ENCODE measurements around the gene FBLN1. TPM values are rescaled to one million over a fixed set of nuclear protein-coding genes. Genes with fewer than 3 reads are reported as not detected.

The FBLN1 gene
- total and polyA plus RNA-seq, 2 donors (not counting 1 experiment from before 2014, with no cell fraction given): not detected

- ATAC-seq (ENCODE audit: low read depth) (no peak), DNase-seq (no peak)
- Histone ChIP-seq H3K4me3 (ENCODE audit: control extremely low read depth in 1 of 5, extremely low read depth in 1 of 5, insufficient read depth in 1 of 5, low read depth in 2 of 5, low read length in 4 of 5) (no peak overlapping the region), H3K9me3 (ENCODE audit: control extremely low read depth in 1 of 3, control insufficient read depth in 2 of 3, insufficient read depth in 1 of 3, low read length in 2 of 3) (peaks cover 0 to 3% (median 0%) of the 10 kb centered on the region in 3 donors), H3K4me1 (ENCODE audit: control insufficient read depth in 2 of 2, insufficient read depth in 2 of 2, low read length in 2 of 2) (no peaks in the 10 kb centered on the region), H2AFZ (ENCODE audit: insufficient read depth, low read depth, low read length, poor library complexity, severe bottlenecking) (no peak overlapping the region), H3K9ac (ENCODE audit: low read length) (no peak overlapping the region), H3K79me2 (ENCODE audit: control insufficient read depth, insufficient read depth, low read length) (no peaks in the 10 kb centered on the region), H4K20me1 (ENCODE audit: control insufficient read depth, insufficient read depth, low read length, poor library complexity, severe bottlenecking) (no peaks in the 10 kb centered on the region), H3K36me3 (replicated peaks in 1 of 2; ENCODE audit: control extremely low read depth in 1 of 2, control insufficient read depth in 1 of 2, extremely low read depth in 1 of 2, insufficient read depth in 2 of 2, low read length in 1 of 2) (no peaks in the 10 kb centered on the region), H3K27ac (ENCODE audit: low read length in 2 of 2) (no peak overlapping the region), H3K4me2 (replicated peaks; ENCODE audit: low read depth, low read length, poor library complexity, severe bottlenecking) (no peak overlapping the region), H3K27me3 (replicated peaks in 1 of 4; ENCODE audit: control extremely low read depth in 1 of 4, control insufficient read depth in 3 of 4, insufficient read depth in 4 of 4, low read length in 3 of 4) (peaks cover 0 to 4% (median 0%) of the 10 kb centered on the region in 4 experiments)
- no peak overlapping the region for H3K4me3 Mint-ChIP-seq
- TF ChIP-seq CTCF (IDR thresholded peaks at IDR 0.05) (no peak), EZH2 (IDR thresholded peaks at IDR 0.05; ENCODE audit: borderline replicate concordance, insufficient read depth, low read depth, low read length, poor library complexity, severe bottlenecking) (no peak)
- peaks cover 32% of the 10 kb centered on the region for H3K27me3 Mint-ChIP-seq
- CTCF ChIA-PET: no interaction called here
- no peak overlapping the region for H3K27ac Mint-ChIP-seq
- POLR2A ChIA-PET: no interaction called here
- H3K4me1 Mint-ChIP-seq: no peaks in the 10 kb centered on the region
- no peaks in the 10 kb centered on the region for H3K9me3 Mint-ChIP-seq (ENCODE audit: insufficient read depth)
- WGBS (ENCODE audit: insufficient coverage): 100% methylated on average over 2 of the region's 3 CpGs
- intact Hi-C loops (cut with micrococcal nuclease): no loop called here
These were observed 30.3 kb upstream of the FBLN1 start for GRCh38 chr22:45472426-45472825.

- Histone ChIP-seq H2AFZ (ENCODE audit: insufficient read depth, low read depth, low read length, poor library complexity, severe bottlenecking) (no peak overlapping the region), H4K20me1 (ENCODE audit: control insufficient read depth, insufficient read depth, low read length, poor library complexity, severe bottlenecking) (no peaks in the 10 kb centered on the region), H3K4me2 (replicated peaks; ENCODE audit: low read depth, low read length, poor library complexity, severe bottlenecking) (no peak overlapping the region), H3K36me3 (replicated peaks in 1 of 2; ENCODE audit: control extremely low read depth in 1 of 2, control insufficient read depth in 1 of 2, extremely low read depth in 1 of 2, insufficient read depth in 2 of 2, low read length in 1 of 2) (no peaks in the 10 kb centered on the region), H3K27me3 (replicated peaks in 1 of 4; ENCODE audit: control extremely low read depth in 1 of 4, control insufficient read depth in 3 of 4, insufficient read depth in 4 of 4, low read length in 3 of 4) (peaks cover 0 to 4% (median 0%) of the 10 kb centered on the region in 4 experiments), H3K4me1 (ENCODE audit: control insufficient read depth in 2 of 2, insufficient read depth in 2 of 2, low read length in 2 of 2) (no peaks in the 10 kb centered on the region), H3K4me3 (ENCODE audit: control extremely low read depth in 1 of 5, extremely low read depth in 1 of 5, insufficient read depth in 1 of 5, low read depth in 2 of 5, low read length in 4 of 5) (no peak overlapping the region), H3K9me3 (ENCODE audit: control extremely low read depth in 1 of 3, control insufficient read depth in 2 of 3, insufficient read depth in 1 of 3, low read length in 2 of 3) (no peaks in the 10 kb centered on the region), H3K27ac (ENCODE audit: low read length in 2 of 2) (no peak overlapping the region), H3K9ac (ENCODE audit: low read length) (no peak overlapping the region), H3K79me2 (ENCODE audit: control insufficient read depth, insufficient read depth, low read length) (no peaks in the 10 kb centered on the region)
- no peak for ATAC-seq (ENCODE audit: low read depth)
- WGBS (ENCODE audit: insufficient coverage): 97% methylated on average over 2 of the region's 6 CpGs
- Mint-ChIP-seq H3K9me3 (ENCODE audit: insufficient read depth) (no peaks in the 10 kb centered on the region), H3K27ac (no peak overlapping the region), H3K4me1 (no peaks in the 10 kb centered on the region), H3K27me3 (peaks cover 33% of the 10 kb centered on the region), H3K4me3 (no peak overlapping the region)
- no peak for DNase-seq
- ChIA-PET POLR2A (no interaction called here), CTCF (no interaction called here)
- TF ChIP-seq CTCF (IDR thresholded peaks at IDR 0.05) (no peak), EZH2 (IDR thresholded peaks at IDR 0.05; ENCODE audit: borderline replicate concordance, insufficient read depth, low read depth, low read length, poor library complexity, severe bottlenecking) (no peak)
- intact Hi-C loops (cut with micrococcal nuclease): no loop called here
These were observed 29.0 kb upstream of the FBLN1 start for GRCh38 chr22:45473626-45474237.

Measured in B cell (primary cell).